Measurements from ENCODE around the gene IL17REL.

IL17REL gene

DNA sequence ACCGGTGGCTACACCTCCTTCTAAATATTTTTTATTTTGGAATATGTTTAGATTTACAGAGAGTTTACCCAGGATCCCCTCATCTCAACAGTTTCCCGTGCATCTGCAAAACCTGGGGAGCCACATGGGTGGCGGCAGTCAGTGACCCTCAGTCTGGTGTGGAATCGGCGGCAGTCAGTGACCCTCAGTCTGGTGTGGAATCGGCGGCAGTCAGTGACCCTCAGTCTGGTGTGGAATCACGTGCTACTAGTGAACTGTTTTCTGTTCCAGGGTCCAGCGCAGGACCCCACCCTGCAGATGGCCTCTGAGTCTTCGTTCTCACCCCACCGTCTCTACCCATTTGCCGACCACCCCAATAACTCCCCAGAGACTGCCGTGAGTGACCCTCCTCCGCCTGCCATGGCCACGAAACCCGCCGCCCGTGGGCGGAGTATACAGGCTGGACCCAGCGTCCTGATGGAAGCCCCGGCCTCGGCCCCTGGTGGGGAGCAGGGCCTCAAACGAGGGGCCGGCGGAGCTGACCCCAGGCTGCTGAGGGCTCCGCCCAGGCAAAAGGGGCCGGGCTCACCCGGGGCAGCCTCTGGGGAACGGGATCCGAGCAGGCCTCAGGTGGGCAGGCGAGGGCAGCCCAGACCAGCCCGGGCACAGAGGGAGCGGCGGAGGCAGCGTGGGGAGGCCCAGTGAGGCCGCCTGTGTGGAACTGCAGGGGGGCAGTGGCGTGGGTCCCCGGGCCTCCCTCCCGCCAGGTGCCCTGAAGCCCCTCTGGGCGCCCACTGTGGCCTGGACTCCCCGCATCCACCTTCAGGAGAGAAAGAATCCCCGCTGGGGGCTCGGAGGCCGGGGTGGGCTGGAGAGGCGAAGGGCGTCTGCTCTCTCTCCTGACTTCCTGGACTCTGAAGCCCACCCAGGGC, 2.5 kb downstream of the IL17REL start:
- no peak overlapping the region for H3K27ac ChIP-seq (replicated peaks; ENCODE audit: low read length)
- peaks cover 3 to 10% of the 10 kb centered on the region in 2 donors for H3K4me1 ChIP-seq (ENCODE audit: control insufficient read depth in 2 of 2, insufficient read depth in 1 of 2, low read depth in 1 of 2, low read length in 2 of 2)
- no peak for DNase-seq (ENCODE audit: low spot score)
- H2BK12ac ChIP-seq (ENCODE audit: low read length): peak overlapping the region; percentile 41
- no peak overlapping the region for H2BK120ac ChIP-seq (ENCODE audit: low read depth, low read length)
- H3K27me3 ChIP-seq (ENCODE audit: control insufficient read depth in 3 of 3, insufficient read depth in 3 of 3, low read depth in 1 of 3, low read length in 3 of 3): peaks cover 11 to 88% (median 52%) of the 10 kb centered on the region in 3 experiments
- H3K36me3 ChIP-seq (replicated peaks in 1 of 2; ENCODE audit: control insufficient read depth in 2 of 2, insufficient read depth in 2 of 2, low read length in 2 of 2): no peaks in the 10 kb centered on the region
- H2BK5ac ChIP-seq (ENCODE audit: low read length): no peak overlapping the region
- no peak overlapping the region for H2AFZ ChIP-seq (ENCODE audit: low read length)
- H3K23ac ChIP-seq (ENCODE audit: low read depth, low read length, poor library complexity): peak overlapping the region; percentile 43
- H3K79me1 ChIP-seq (ENCODE audit: low read depth, low read length): no peaks in the 10 kb centered on the region
- H4K91ac ChIP-seq (ENCODE audit: low read depth, low read length, poor library complexity): no peak overlapping the region
- WGBS, 2 donors (ENCODE audit: extremely low coverage in 2 of 2, insufficient read length in 2 of 2, insufficient replicate concordance in 1 of 2): no CpG with 5 or more reads among the region's 46 CpGs
- H3K4ac ChIP-seq (ENCODE audit: low read length): no peak overlapping the region
- H2BK15ac ChIP-seq (ENCODE audit: low read length): no peak overlapping the region
- no peak overlapping the region for H3K4me3 ChIP-seq (ENCODE audit: low read length in 2 of 2)
- no peak overlapping the region for H3K4me2 ChIP-seq (ENCODE audit: insufficient read depth, low read length, poor library complexity, severe bottlenecking)
- H3K9ac ChIP-seq (ENCODE audit: low read depth, low read length, poor library complexity): no peak overlapping the region
- no peak overlapping the region for H2AK5ac ChIP-seq (ENCODE audit: low read depth, low read length)
- H3K9me3 ChIP-seq (replicated peaks in 1 of 2; ENCODE audit: control insufficient read depth in 2 of 2, insufficient read depth in 1 of 2, low read depth in 1 of 2, low read length in 2 of 2): peaks cover 0 to 2% of the 10 kb centered on the region in 2 donors
- peak overlapping the region; percentile 56 for H3K14ac ChIP-seq (ENCODE audit: low read length)
- H3K18ac ChIP-seq (ENCODE audit: low read length): peak overlapping the region; percentile 87
- H4K8ac ChIP-seq (ENCODE audit: low read depth, low read length): no peak overlapping the region

DNA sequence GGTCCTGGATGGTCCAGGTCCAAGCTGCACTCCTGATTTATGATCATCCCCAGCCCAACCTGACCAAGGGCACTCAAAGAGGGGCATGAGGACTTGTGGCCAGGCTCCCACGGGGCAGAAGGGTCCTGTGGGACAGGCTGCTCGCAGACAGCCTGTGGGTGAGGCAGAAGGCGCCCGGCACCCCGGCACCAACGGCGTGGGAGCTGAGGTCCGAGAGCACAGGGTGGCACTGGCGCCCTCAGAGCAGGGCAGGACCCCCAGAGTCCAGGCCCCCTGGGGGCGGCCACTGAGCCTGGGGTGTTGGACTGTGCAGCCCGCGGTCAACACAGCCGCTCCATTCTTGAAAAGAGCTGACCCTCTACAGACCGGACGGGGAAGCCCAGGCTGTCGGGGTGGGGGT, 3.3 kb downstream of the IL17REL start:
- H3K36me3 ChIP-seq (replicated peaks in 1 of 2; ENCODE audit: control insufficient read depth in 2 of 2, insufficient read depth in 2 of 2, low read length in 2 of 2): no peaks in the 10 kb centered on the region
- WGBS, 2 donors (ENCODE audit: extremely low coverage in 2 of 2, insufficient read length in 2 of 2, insufficient replicate concordance in 1 of 2): no CpG with 5 or more reads among the region's 16 CpGs
- no peak overlapping the region for H2BK5ac ChIP-seq (ENCODE audit: low read length)
- H3K14ac ChIP-seq (ENCODE audit: low read length): peak overlapping the region; percentile 56
- H3K18ac ChIP-seq (ENCODE audit: low read length): no peak overlapping the region
- peaks cover 4 to 88% (median 44%) of the 10 kb centered on the region in 3 experiments for H3K27me3 ChIP-seq (ENCODE audit: control insufficient read depth in 3 of 3, insufficient read depth in 3 of 3, low read depth in 1 of 3, low read length in 3 of 3)
- H2BK15ac ChIP-seq (ENCODE audit: low read length): no peak overlapping the region
- H3K4ac ChIP-seq (ENCODE audit: low read length): peak overlapping the region; percentile 53
- no peaks in the 10 kb centered on the region for H3K79me1 ChIP-seq (ENCODE audit: low read depth, low read length)
- H2AK5ac ChIP-seq (ENCODE audit: low read depth, low read length): peak overlapping the region; percentile 63
- no peak for DNase-seq (ENCODE audit: low spot score)
- H3K4me2 ChIP-seq (ENCODE audit: insufficient read depth, low read length, poor library complexity, severe bottlenecking): no peak overlapping the region
- peaks cover 0 to 2% of the 10 kb centered on the region in 2 donors for H3K9me3 ChIP-seq (replicated peaks in 1 of 2; ENCODE audit: control insufficient read depth in 2 of 2, insufficient read depth in 1 of 2, low read depth in 1 of 2, low read length in 2 of 2)
- H2BK120ac ChIP-seq (ENCODE audit: low read depth, low read length): no peak overlapping the region
- H4K91ac ChIP-seq (ENCODE audit: low read depth, low read length, poor library complexity): no peak overlapping the region
- H3K4me1 ChIP-seq (ENCODE audit: control insufficient read depth in 2 of 2, insufficient read depth in 1 of 2, low read depth in 1 of 2, low read length in 2 of 2): peaks cover 0 to 6% of the 10 kb centered on the region in 2 donors
- no peak overlapping the region for H2AFZ ChIP-seq (ENCODE audit: low read length)
- no peak overlapping the region for H3K4me3 ChIP-seq (ENCODE audit: low read length in 2 of 2)
- H2BK12ac ChIP-seq (ENCODE audit: low read length): no peak overlapping the region
- H3K27ac ChIP-seq (replicated peaks; ENCODE audit: low read length): no peak overlapping the region
- H3K23ac ChIP-seq (ENCODE audit: low read depth, low read length, poor library complexity): no peak overlapping the region
- no peak overlapping the region for H3K9ac ChIP-seq (ENCODE audit: low read depth, low read length, poor library complexity)
- H4K8ac ChIP-seq (ENCODE audit: low read depth, low read length): no peak overlapping the region

DNA sequence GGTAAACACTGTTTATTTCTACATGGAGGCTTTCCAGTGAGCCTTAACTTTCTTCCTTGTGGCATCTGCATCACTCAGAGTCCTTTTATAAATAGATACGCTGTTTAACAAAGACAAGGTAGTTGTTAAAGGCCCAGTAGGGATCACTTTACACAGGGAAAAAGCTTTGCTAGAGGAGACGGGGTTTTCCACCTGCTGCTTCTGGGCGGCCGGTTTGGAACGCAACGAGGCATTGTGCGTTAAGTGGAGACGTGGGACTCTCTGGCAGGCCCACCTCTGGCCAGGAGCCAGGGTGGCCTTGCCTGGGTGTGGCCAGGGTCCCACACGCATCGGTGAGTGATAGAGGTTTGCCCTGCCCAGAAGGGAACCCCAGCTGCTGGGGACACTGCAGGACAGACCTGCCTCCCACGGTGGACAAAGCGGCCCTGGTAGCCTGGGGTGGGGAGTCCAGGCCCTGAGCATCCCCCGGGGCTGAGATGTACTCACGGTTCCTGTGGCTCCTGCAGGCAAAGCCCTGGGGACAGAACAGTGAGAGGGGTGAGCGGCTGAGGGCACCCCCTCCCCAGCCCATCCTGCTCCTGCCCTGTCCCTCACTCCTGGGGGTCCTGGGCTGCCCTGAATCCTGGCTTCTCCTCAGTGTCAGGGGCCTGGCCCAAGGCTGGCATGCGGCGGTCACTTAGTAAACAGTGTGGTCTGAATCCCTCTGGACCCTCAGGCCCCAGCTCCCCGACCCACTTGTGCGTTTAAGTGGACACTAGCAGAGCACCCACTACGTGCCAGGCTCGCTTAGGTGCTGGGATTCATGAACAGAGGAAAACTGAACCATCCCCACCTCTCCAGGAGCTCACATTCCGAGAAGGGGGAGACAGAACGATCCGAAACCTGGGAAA, 4.2 kb downstream of the IL17REL start:
- Histone ChIP-seq H2AFZ (ENCODE audit: low read length) (no peak overlapping the region), H3K27me3 (ENCODE audit: control insufficient read depth in 3 of 3, insufficient read depth in 3 of 3, low read depth in 1 of 3, low read length in 3 of 3) (peaks cover 4 to 86% (median 36%) of the 10 kb centered on the region in 3 experiments)
- no peak for DNase-seq (ENCODE audit: low spot score)

More for the DNA sequence above, 4.2 kb downstream of the IL17REL start:
- no peak overlapping the region for H3K4me2 ChIP-seq (ENCODE audit: insufficient read depth, low read length, poor library complexity, severe bottlenecking)
- H3K36me3 ChIP-seq (replicated peaks in 1 of 2; ENCODE audit: control insufficient read depth in 2 of 2, insufficient read depth in 2 of 2, low read length in 2 of 2): no peaks in the 10 kb centered on the region
- no peak overlapping the region for H3K23ac ChIP-seq (ENCODE audit: low read depth, low read length, poor library complexity)
- peak overlapping the region; percentile 52 for H3K18ac ChIP-seq (ENCODE audit: low read length)
- no peak overlapping the region for H4K91ac ChIP-seq (ENCODE audit: low read depth, low read length, poor library complexity)
- H2BK12ac ChIP-seq (ENCODE audit: low read length): no peak overlapping the region
- H3K79me1 ChIP-seq (ENCODE audit: low read depth, low read length): no peaks in the 10 kb centered on the region
- H3K4ac ChIP-seq (ENCODE audit: low read length): no peak overlapping the region
- peaks cover 0 to 4% of the 10 kb centered on the region in 2 donors for H3K4me1 ChIP-seq (ENCODE audit: control insufficient read depth in 2 of 2, insufficient read depth in 1 of 2, low read depth in 1 of 2, low read length in 2 of 2)
- peak overlapping the region; percentile 9 for H2BK15ac ChIP-seq (ENCODE audit: low read length)
- peaks cover 0 to 2% of the 10 kb centered on the region in 2 donors for H3K9me3 ChIP-seq (replicated peaks in 1 of 2; ENCODE audit: control insufficient read depth in 2 of 2, insufficient read depth in 1 of 2, low read depth in 1 of 2, low read length in 2 of 2)
- WGBS, 2 donors (ENCODE audit: extremely low coverage in 2 of 2, insufficient read length in 2 of 2, insufficient replicate concordance in 1 of 2): no CpG with 5 or more reads among the region's 24 CpGs
- no peak overlapping the region for H3K9ac ChIP-seq (ENCODE audit: low read depth, low read length, poor library complexity)
- H4K8ac ChIP-seq (ENCODE audit: low read depth, low read length): no peak overlapping the region
- no peak overlapping the region for H2BK5ac ChIP-seq (ENCODE audit: low read length)
- peak overlapping the region; percentile 88 for H2AK5ac ChIP-seq (ENCODE audit: low read depth, low read length)
- H3K14ac ChIP-seq (ENCODE audit: low read length): no peak overlapping the region
- no peak overlapping the region for H3K4me3 ChIP-seq (ENCODE audit: low read length in 2 of 2)
- no peak overlapping the region for H3K27ac ChIP-seq (replicated peaks; ENCODE audit: low read length)
- peak overlapping the region; percentile 63 for H2BK120ac ChIP-seq (ENCODE audit: low read depth, low read length)

Measured in neuronal stem cell (in vitro differentiated cells).